Choroid plexus epithelial cell (primary cell): Measurements from ENCODE around the gene INSL6.

Experiments
- DNase-seq: peaks from one replicate; pipeline ENCODE4 v3.0.0-alpha.2; 2010; ENCODE audit warnings: low read depth
- H3K4me3 ChIP-seq: 2 replicates; pipeline ENCODE4 v1.5.1; 2011; ENCODE audit warnings: low read depth, mild to moderate bottlenecking, control low read depth, low read length, moderate library complexity
- TF ChIP-seq, protein P1 (sequence below): conservative IDR thresholded peaks from 2 replicates; pipeline ENCODE4 v1.5.1; 2011; ENCODE audit warnings: low read depth, mild to moderate bottlenecking, control low read depth, inconsistent platforms, low read length, moderate library complexity

Gene INSL6

GRCh38 chr9:5185220-5185840 lies at the start of gene INSL6:
TSS of gene INSL6 (minus strand) at chr9:5185639. CDS start at chr9:5185602, 37 bp downstream.
- H3K4me3 ChIP-seq = no peak within 1 kb of the TSS
- TF ChIP-seq, protein P1, sequence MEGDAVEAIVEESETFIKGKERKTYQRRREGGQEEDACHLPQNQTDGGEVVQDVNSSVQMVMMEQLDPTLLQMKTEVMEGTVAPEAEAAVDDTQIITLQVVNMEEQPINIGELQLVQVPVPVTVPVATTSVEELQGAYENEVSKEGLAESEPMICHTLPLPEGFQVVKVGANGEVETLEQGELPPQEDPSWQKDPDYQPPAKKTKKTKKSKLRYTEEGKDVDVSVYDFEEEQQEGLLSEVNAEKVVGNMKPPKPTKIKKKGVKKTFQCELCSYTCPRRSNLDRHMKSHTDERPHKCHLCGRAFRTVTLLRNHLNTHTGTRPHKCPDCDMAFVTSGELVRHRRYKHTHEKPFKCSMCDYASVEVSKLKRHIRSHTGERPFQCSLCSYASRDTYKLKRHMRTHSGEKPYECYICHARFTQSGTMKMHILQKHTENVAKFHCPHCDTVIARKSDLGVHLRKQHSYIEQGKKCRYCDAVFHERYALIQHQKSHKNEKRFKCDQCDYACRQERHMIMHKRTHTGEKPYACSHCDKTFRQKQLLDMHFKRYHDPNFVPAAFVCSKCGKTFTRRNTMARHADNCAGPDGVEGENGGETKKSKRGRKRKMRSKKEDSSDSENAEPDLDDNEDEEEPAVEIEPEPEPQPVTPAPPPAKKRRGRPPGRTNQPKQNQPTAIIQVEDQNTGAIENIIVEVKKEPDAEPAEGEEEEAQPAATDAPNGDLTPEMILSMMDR = no peak
- no peak for DNase-seq

DNA sequence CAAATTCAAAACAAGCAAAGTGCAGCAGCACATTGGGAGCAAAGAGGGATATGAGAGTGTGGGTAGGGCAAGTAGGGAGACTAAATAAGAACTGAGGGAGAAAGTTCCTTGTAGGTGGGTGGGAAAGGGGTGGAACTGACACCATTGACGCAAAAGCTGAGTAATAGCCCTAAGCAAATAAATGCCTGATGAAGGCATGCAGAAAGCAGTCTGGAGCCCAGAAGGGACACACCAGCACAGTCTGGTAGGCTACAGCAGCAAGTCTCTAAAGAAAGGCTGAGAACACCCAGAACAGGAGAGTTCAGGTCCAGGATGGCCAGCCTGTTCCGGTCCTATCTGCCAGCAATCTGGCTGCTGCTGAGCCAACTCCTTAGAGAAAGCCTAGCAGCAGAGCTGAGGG lies 45.8 kb upstream of the INSL6 start, which contains the start of gene INSL4:
TSS of gene INSL4 (plus strand) at position 208 of the 400 bp plus-strand sequence. CDS start at position 313, 105 bp downstream.
- DNase-seq = peak; percentile 5
- TF ChIP-seq, protein P1 = no peak

GRCh38 chr9:5230554-5230953 lies 45.1 kb upstream of the INSL6 start:
- DNase-seq = no peak
- TF ChIP-seq, protein P1 = no peak

More for the DNA sequence above, 45.8 kb upstream of the INSL6 start, which contains the start of gene INSL4:
- no peak within 1 kb of the TSS for H3K4me3 ChIP-seq

GRCh38 chr9:5205071-5205470 lies 19.6 kb upstream of the INSL6 start:
- TF ChIP-seq, protein P1 = no peak
- no peak overlapping the region for H3K4me3 ChIP-seq
- no peak for DNase-seq

More at GRCh38 chr9:5230554-5230953, 45.1 kb upstream of the INSL6 start:
- H3K4me3 ChIP-seq = no peak overlapping the region

- no peak overlapping the region for H3K4me3 ChIP-seq
- DNase-seq = no peak
- TF ChIP-seq, protein P1 = no peak
These were observed 10.0 kb upstream of the INSL6 start for GRCh38 chr9:5195463-5195862.

DNA sequence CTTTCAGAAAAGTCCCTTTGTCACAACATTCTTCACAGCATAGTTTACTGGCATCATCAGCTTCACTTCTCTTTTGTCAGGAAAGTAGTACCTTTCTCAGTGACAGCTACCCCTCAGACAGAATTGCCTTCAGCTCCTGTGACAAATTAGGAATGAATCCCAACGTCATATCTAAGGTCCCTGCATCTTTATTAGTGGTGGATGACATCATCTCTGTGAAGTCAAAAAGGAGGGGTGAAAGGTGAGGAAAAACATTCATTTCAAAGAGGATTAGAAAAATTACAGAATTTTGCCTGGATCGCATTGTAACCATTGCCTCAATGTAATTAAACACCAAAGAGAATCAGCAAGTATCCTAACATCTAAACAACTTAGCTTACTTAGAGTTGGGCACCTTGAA lies 7.9 kb upstream of the INSL6 start:
- DNase-seq = no peak
- TF ChIP-seq, protein P1 = no peak
- H3K4me3 ChIP-seq = no peak overlapping the region

DNA sequence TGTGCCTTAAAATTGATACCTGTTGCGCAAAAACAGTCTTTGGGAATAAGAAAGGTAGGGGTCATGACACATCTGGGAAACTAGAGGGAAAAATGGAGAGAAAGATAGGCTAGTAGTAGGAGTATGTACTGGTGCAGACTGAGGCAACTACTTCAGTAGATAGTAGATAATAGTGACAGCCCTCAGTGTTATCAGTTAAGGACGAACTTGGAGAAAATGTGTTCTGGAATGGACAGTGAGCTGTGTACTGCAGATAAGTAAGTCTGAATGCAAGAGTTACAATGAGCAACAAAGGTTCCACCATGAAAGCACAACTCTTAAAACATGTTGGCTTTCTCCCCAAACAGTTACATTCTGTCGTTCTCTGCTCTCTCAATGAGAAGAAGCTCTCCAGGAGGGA lies 6.5 kb upstream of the INSL6 start:
- no peak overlapping the region for H3K4me3 ChIP-seq
- DNase-seq = no peak
- TF ChIP-seq, protein P1 = no peak
